Duodenal mucosa (tissue), 2 donors: ENCODE results near the gene UBE2Q1.

Experiments
- H3K27ac ChIP-seq: one replicate; pipeline ENCODE4 v1.7.0; 2013; ENCODE audit warnings: low read depth, low read length
- H3K27me3 ChIP-seq, 2 donors: one replicate each; pipeline ENCODE4 v1.7.0; 2013; ENCODE audit warnings: low read length in 2 of 2, control low read depth in 1 of 2; ENCODE audit not compliant: insufficient read depth in 2 of 2, control insufficient read depth in 1 of 2
- H3K36me3 ChIP-seq, 2 donors: one replicate each; pipeline ENCODE4 v1.7.0; 2013; ENCODE audit warnings: low read length in 2 of 2, control low read depth in 1 of 2; ENCODE audit not compliant: insufficient read depth in 2 of 2, control insufficient read depth in 1 of 2
- H3K4me1 ChIP-seq, 2 donors: one replicate each; pipeline ENCODE4 v1.7.0; 2013; ENCODE audit warnings: low read length in 2 of 2, control low read depth in 1 of 2; ENCODE audit not compliant: insufficient read depth in 2 of 2, control insufficient read depth in 1 of 2
- H3K4me3 ChIP-seq, 2 donors: one replicate each; pipeline ENCODE4 v1.7.0; 2013; ENCODE audit warnings: low read length in 2 of 2, low read depth in 1 of 2
- H3K9ac ChIP-seq, 2 donors: one replicate each; pipeline ENCODE4 v1.7.0; 2013; ENCODE audit warnings: low read length in 2 of 2, low read depth in 1 of 2
- H3K9me3 ChIP-seq, 2 donors: one replicate each; pipeline ENCODE4 v1.7.0; 2013; ENCODE audit warnings: low read length in 2 of 2, control low read depth in 1 of 2; ENCODE audit not compliant: control insufficient read depth in 1 of 2

UBE2Q1 gene

GRCh38 chr1:154557939-154558719 is at the start of gene UBE2Q1:
TSS of gene UBE2Q1 (minus strand) at chr1:154558662. CDS start at chr1:154558553, 109 bp downstream.
- peak within 1 kb of the TSS; percentile 91 for H3K4me3 ChIP-seq
- peaks cover 22 to 28% of the 10 kb centered on the region in 2 donors for H3K36me3 ChIP-seq
- H3K27ac ChIP-seq = peak within 1 kb of the TSS; percentile 78
- no peaks in the 10 kb centered on the region for H3K9me3 ChIP-seq
- H3K27me3 ChIP-seq = no peaks in the 10 kb centered on the region
- H3K4me1 ChIP-seq = peaks cover 20 to 28% of the 10 kb centered on the region in 2 donors
- H3K9ac ChIP-seq = peak within 1 kb of the TSS; percentile 81 to 84

GRCh38 chr1:154607609-154608396 is 49.3 kb upstream of the UBE2Q1 start, which contains the start of gene ADAR:
TSS of gene ADAR (minus strand) at chr1:154608186. CDS start at chr1:154608006, 180 bp downstream.
- Histone ChIP-seq H3K9ac (peak within 1 kb of the TSS; percentile 79 to 100), H3K4me3 (peak within 1 kb of the TSS; percentile 90 to 99), H3K27me3 (no peaks in the 10 kb centered on the region), H3K27ac (peak within 1 kb of the TSS; percentile 93), H3K4me1 (peaks cover 17 to 35% of the 10 kb centered on the region in 2 donors), H3K9me3 (no peaks in the 10 kb centered on the region), H3K36me3 (peaks cover 0 to 14% of the 10 kb centered on the region in 2 donors)

GRCh38 chr1:154607106-154607608 is 48.7 kb upstream of the UBE2Q1 start:
- peak overlapping the region; percentile 79 to 100 for H3K9ac ChIP-seq
- H3K4me1 ChIP-seq = peaks cover 17 to 35% of the 10 kb centered on the region in 2 donors
- H3K4me3 ChIP-seq = peak overlapping the region; percentile 90 to 99
- peak overlapping the region; percentile 93 for H3K27ac ChIP-seq
- no peaks in the 10 kb centered on the region for H3K27me3 ChIP-seq
- H3K36me3 ChIP-seq = peaks cover 0 to 16% of the 10 kb centered on the region in 2 donors
- H3K9me3 ChIP-seq = no peaks in the 10 kb centered on the region

- peaks cover 8 to 33% of the 10 kb centered on the region in 2 donors for H3K36me3 ChIP-seq
- no peak overlapping the region for H3K9ac ChIP-seq
- H3K27ac ChIP-seq = no peak overlapping the region
- no peak overlapping the region for H3K4me3 ChIP-seq
- peaks cover 17 to 35% of the 10 kb centered on the region in 2 donors for H3K4me1 ChIP-seq
- no peaks in the 10 kb centered on the region for H3K9me3 ChIP-seq
- no peaks in the 10 kb centered on the region for H3K27me3 ChIP-seq
Observed at GRCh38 chr1:154605534-154605933, 47.1 kb upstream of the UBE2Q1 start.

- Histone ChIP-seq H3K4me1 (peaks cover 17 to 27% of the 10 kb centered on the region in 2 donors), H3K27ac (no peak overlapping the region), H3K4me3 (no peak overlapping the region), H3K9ac (no peak overlapping the region), H3K36me3 (peaks cover 13 to 51% of the 10 kb centered on the region in 2 donors), H3K27me3 (no peaks in the 10 kb centered on the region), H3K9me3 (no peaks in the 10 kb centered on the region)
Observed at GRCh38 chr1:154603317-154603716, 44.9 kb upstream of the UBE2Q1 start.

- Histone ChIP-seq H3K9ac (no peak overlapping the region), H3K4me1 (peaks cover under 1 to 8% of the 10 kb centered on the region in 2 donors), H3K27me3 (no peaks in the 10 kb centered on the region), H3K36me3 (peaks cover 40 to 80% of the 10 kb centered on the region in 2 donors), H3K27ac (no peak overlapping the region), H3K9me3 (no peaks in the 10 kb centered on the region), H3K4me3 (no peak overlapping the region)
Observed at GRCh38 chr1:154599658-154600057, 41.2 kb upstream of the UBE2Q1 start.

GRCh38 chr1:154598871-154599635 is 40.6 kb upstream of the UBE2Q1 start:
- Histone ChIP-seq H3K27me3 (no peaks in the 10 kb centered on the region), H3K36me3 (peaks cover 46 to 84% of the 10 kb centered on the region in 2 donors), H3K9ac (no peak overlapping the region), H3K9me3 (no peaks in the 10 kb centered on the region), H3K27ac (no peak overlapping the region), H3K4me1 (peaks cover 0 to 4% of the 10 kb centered on the region in 2 donors), H3K4me3 (no peak overlapping the region)

GRCh38 chr1:154595621-154596020 is 37.2 kb upstream of the UBE2Q1 start:
- Histone ChIP-seq H3K9me3 (no peaks in the 10 kb centered on the region), H3K9ac (no peak overlapping the region), H3K27me3 (no peaks in the 10 kb centered on the region), H3K4me1 (no peaks in the 10 kb centered on the region), H3K4me3 (no peak overlapping the region), H3K36me3 (peaks cover 59 to 91% of the 10 kb centered on the region in 2 donors), H3K27ac (no peak overlapping the region)

GRCh38 chr1:154594811-154595210 is 36.3 kb upstream of the UBE2Q1 start:
- Histone ChIP-seq H3K36me3 (peaks cover 65 to 95% of the 10 kb centered on the region in 2 donors), H3K4me1 (no peaks in the 10 kb centered on the region), H3K27me3 (no peaks in the 10 kb centered on the region)

More at GRCh38 chr1:154594811-154595210, 36.3 kb upstream of the UBE2Q1 start:
- no peaks in the 10 kb centered on the region for H3K9me3 ChIP-seq
- no peak overlapping the region for H3K4me3 ChIP-seq
- no peak overlapping the region for H3K27ac ChIP-seq
- no peak overlapping the region for H3K9ac ChIP-seq
